Naive thymus-derived CD8-positive, alpha-beta T cell (primary cell): ENCODE measurements around the gene PHF10. TPM values are rescaled to one million over a fixed set of nuclear protein-coding genes. Genes with fewer than 3 reads are reported as not detected.

Experiments
- ATAC-seq, 2 donors: fragments of 150-1000 bp; cut with Tn5 transposase in 1 of 2; sonication (Bioruptor Pico), chemical (Tn5 transposase) in 1 of 2; 1 replicate in 1 of 2; 2 replicates in 1 of 2; pipeline ENCODE4 v1.10.0; 2021; ENCODE audit warnings: mild to moderate bottlenecking in 2 of 2, moderate library complexity in 2 of 2
- POLR2A ChIA-PET: fragments of 350-600 bp; sonication (Branson Sonifier 250); formaldehyde crosslinking; loops from one replicate; lab custom pipeline; 2021; ENCODE audit warnings: antibody characterized with exemption; lab: Charles Lee
- DNase-seq, 10 donors: peaks; one replicate each; pipeline versions ENCODE4 v3.0.0 to v3.0.0-alpha.2; 2020 to 2022
- H3K27ac Mint-ChIP-seq, 10 donors: one replicate each; pipeline ENCODE4 v1.8.0; 2020 to 2022; ENCODE audit warnings: mild to moderate bottlenecking in 10 of 10, mixed read lengths in 10 of 10, moderate library complexity in 4 of 10, inconsistent platforms in 1 of 10
- H3K27me3 Mint-ChIP-seq, 5 donors: one replicate each; pipeline ENCODE4 v1.8.0; 2021 to 2022; ENCODE audit warnings: mixed read lengths in 5 of 5
- H3K36me3 Mint-ChIP-seq, 3 donors: one replicate each; pipeline ENCODE4 v1.8.0; 2020 to 2022; ENCODE audit warnings: mixed read lengths in 3 of 3, mild to moderate bottlenecking in 2 of 3, inconsistent platforms in 1 of 3
- H3K4me1 Mint-ChIP-seq, 4 donors: one replicate each; pipeline ENCODE4 v1.8.0; 2021 to 2022; ENCODE audit warnings: mixed read lengths in 4 of 4
- H3K4me3 Mint-ChIP-seq, 10 donors: one replicate each; pipeline ENCODE4 v1.8.0; 2020 to 2022; ENCODE audit warnings: mild to moderate bottlenecking in 10 of 10, mixed read lengths in 10 of 10, moderate library complexity in 6 of 10, inconsistent platforms in 1 of 10
- H3K9me3 Mint-ChIP-seq, 9 donors: one replicate each; pipeline ENCODE4 v1.8.0; 2020 to 2022; ENCODE audit warnings: mixed read lengths in 9 of 9, mild to moderate bottlenecking in 3 of 9, inconsistent platforms in 1 of 9, moderate library complexity in 1 of 9
- polyA plus RNA-seq, 3 donors: library from polyadenylated mRNA; unstranded; fragments of 300-500 nt; fragmentation: Illumina TruSeq; gene quantifications; one replicate each; pipeline ENCODE4 v1.2.3, GENCODE V29; 2021
- total RNA-seq, 8 experiments: library from RNA in 2 of 8; stranded (reverse) in 2 of 8; gene quantifications; one replicate each; pipeline ENCODE4 v1.2.3 and lab custom pipeline; 2021 to 2026

Gene PHF10
- total and polyA plus RNA-seq, 5 experiments from 2014 or later, result 13.1 to 126 (median 23.2) TPM

- H3K4me3 Mint-ChIP-seq, result no peak overlapping the region
- no peaks in the 10 kb centered on the region for H3K27me3 Mint-ChIP-seq
- no peak overlapping the region for H3K27ac Mint-ChIP-seq
- no peak for DNase-seq
- peaks cover 0 to 72% (median 20%) of the 10 kb centered on the region in 3 donors for H3K36me3 Mint-ChIP-seq
- POLR2A ChIA-PET, result no interaction called here
- no peak for ATAC-seq
- no peaks in the 10 kb centered on the region for H3K9me3 Mint-ChIP-seq
- H3K4me1 Mint-ChIP-seq, result peaks cover 0 to 14% (median 4%) of the 10 kb centered on the region in 4 donors
These were observed 56.0 kb downstream of the PHF10 start for GRCh38 chr6:169668203-169668847.

- peaks cover 0 to 14% (median 4%) of the 10 kb centered on the region in 4 donors for H3K4me1 Mint-ChIP-seq
- H3K4me3 Mint-ChIP-seq, result no peak overlapping the region
- H3K27ac Mint-ChIP-seq, result no peak overlapping the region
- no peak for ATAC-seq
- no peaks in the 10 kb centered on the region for H3K27me3 Mint-ChIP-seq
- no peaks in the 10 kb centered on the region for H3K9me3 Mint-ChIP-seq
- peaks cover 0 to 76% (median 23%) of the 10 kb centered on the region in 3 donors for H3K36me3 Mint-ChIP-seq
- POLR2A ChIA-PET, result no interaction called here
- no peak for DNase-seq
These were observed 56.6 kb downstream of the PHF10 start for GRCh38 chr6:169667716-169668115.

- no peak for DNase-seq
- POLR2A ChIA-PET, result no interaction called here
- no peak for ATAC-seq
- Mint-ChIP-seq H3K36me3 (peaks cover 0 to 74% (median 18%) of the 10 kb centered on the region in 3 donors), H3K4me1 (peaks cover 0 to 14% (median 4%) of the 10 kb centered on the region in 4 donors), H3K27me3 (no peaks in the 10 kb centered on the region), H3K27ac (no peak overlapping the region), H3K4me3 (no peak overlapping the region), H3K9me3 (no peaks in the 10 kb centered on the region)
These were observed 57.9 kb downstream of the PHF10 start for GRCh38 chr6:169666441-169666840.

GRCh38 chr6:169665289-169665688 is 59.0 kb downstream of the PHF10 start:
- no peak for ATAC-seq
- no peak for DNase-seq
- Mint-ChIP-seq H3K36me3 (peaks cover 0 to 64% (median 15%) of the 10 kb centered on the region in 3 donors), H3K4me1 (peaks cover 0 to 10% (median 4%) of the 10 kb centered on the region in 4 donors), H3K4me3 (no peak overlapping the region), H3K27ac (no peak overlapping the region), H3K9me3 (no peaks in the 10 kb centered on the region), H3K27me3 (no peaks in the 10 kb centered on the region)
- POLR2A ChIA-PET, result no interaction called here

DNA sequence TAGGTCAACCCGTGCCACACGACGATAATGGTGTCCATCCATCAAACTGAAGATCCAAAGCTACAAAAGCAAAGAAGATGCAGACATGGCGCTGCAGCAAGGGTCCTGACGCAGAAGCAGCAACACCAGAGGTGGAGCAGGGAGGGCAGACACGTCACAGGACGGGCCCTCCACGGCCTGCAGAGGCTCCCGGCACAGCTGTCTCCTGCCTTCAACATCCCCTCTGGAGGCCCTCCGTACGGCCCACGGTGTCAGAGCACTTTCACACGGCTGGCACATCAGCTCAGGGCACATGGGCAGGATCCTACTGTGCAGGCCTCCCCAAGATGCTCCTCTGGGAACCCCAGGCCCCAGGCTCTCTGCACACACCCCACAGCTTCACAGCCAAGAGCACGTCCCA is 60.1 kb downstream of the PHF10 start:
- DNase-seq, result no peak
- Mint-ChIP-seq H3K4me1 (peaks cover 0 to 2% (median under 1%) of the 10 kb centered on the region in 4 donors), H3K27ac (no peak overlapping the region), H3K36me3 (peaks cover 0 to 62% (median 16%) of the 10 kb centered on the region in 3 donors), H3K4me3 (no peak overlapping the region), H3K9me3 (no peaks in the 10 kb centered on the region), H3K27me3 (no peaks in the 10 kb centered on the region)
- POLR2A ChIA-PET, result interaction anchor here (0.5 kb wide), 1 partner anchor 451 kb away, joined by 3 read pairs; no protein-coding TSS in a partner anchor
- no peak for ATAC-seq

DNA sequence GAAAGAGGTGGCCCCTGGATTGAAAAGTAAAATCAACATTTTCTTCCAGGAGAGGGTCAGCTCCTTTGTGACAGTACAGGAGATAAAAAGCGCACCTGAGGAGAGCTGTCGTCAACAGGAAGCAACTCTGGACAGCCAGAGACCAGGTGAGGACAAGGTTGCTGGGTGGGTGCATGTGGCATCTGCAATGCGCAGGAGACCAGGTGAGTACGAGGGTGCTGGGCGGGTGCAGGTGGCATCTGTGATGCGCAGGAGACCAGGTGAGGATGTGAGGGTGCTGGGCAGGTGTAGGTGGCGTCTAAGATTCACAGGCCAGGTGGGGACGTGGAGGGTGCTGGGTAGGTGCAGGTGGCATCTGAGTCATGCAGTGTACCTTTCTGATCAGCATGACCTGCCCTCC is 60.8 kb downstream of the PHF10 start:
- ATAC-seq (no peak), DNase-seq (no peak)
- H3K36me3 Mint-ChIP-seq, result peaks cover 0 to 62% (median 17%) of the 10 kb centered on the region in 3 donors
- H3K4me1 Mint-ChIP-seq, result peaks cover 0 to 2% (median 0%) of the 10 kb centered on the region in 4 donors
- H3K27ac Mint-ChIP-seq, result no peak overlapping the region
- no peak overlapping the region for H3K4me3 Mint-ChIP-seq
- POLR2A ChIA-PET, result no interaction called here
- no peaks in the 10 kb centered on the region for H3K27me3 Mint-ChIP-seq
- H3K9me3 Mint-ChIP-seq, result no peaks in the 10 kb centered on the region

GRCh38 chr6:169661391-169661756 is 62.9 kb downstream of the PHF10 start:
- POLR2A ChIA-PET, result no interaction called here
- Mint-ChIP-seq H3K27ac (no peak overlapping the region), H3K36me3 (peaks cover 0 to 56% (median 13%) of the 10 kb centered on the region in 3 donors)

DNA sequence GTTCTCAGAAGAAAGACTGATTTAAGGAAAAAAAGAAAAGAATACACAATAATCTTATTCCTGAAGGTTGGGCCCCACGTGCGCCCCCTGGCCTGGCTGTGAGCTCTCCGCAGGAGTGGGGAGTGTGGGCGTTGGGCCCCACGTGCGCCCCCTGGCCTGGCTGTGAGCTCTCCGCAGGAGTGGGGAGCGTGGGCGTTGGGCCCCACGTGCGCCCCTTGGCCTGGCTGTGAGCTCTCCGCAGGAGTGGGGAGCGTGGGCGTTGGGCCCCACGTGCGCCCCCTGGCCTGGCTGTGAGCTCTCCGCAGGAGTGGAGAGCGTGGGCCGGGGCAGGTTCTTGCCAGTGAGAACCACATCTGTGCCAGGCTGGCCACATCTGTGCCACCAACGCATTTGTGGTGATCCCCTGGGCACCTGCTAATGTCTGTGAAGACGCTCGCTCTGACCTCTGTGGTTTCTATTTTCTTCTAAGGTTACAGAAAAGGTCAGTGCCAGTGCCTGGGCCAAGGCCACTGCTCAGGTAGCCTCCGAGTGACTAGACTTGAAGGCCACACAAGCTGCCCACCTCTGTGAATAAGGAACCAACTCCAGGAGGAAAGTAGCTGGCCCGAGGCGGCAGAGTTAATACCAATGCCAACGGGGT is 63.4 kb downstream of the PHF10 start:
- ATAC-seq, result no peak
- H3K9me3 Mint-ChIP-seq, result no peaks in the 10 kb centered on the region
- H3K27ac Mint-ChIP-seq, result no peak overlapping the region

More at GRCh38 chr6:169661391-169661756, 62.9 kb downstream of the PHF10 start:
- ATAC-seq (no peak), DNase-seq (no peak)
- Mint-ChIP-seq H3K4me3 (no peak overlapping the region), H3K4me1 (peaks cover 0 to 2% (median 0%) of the 10 kb centered on the region in 4 donors), H3K27me3 (no peaks in the 10 kb centered on the region), H3K9me3 (no peaks in the 10 kb centered on the region)

GRCh38 chr6:169659820-169660610 is 64.3 kb downstream of the PHF10 start:
- POLR2A ChIA-PET, result no interaction called here
- Mint-ChIP-seq H3K27ac (no peak overlapping the region), H3K4me1 (peaks cover 1 to 5% (median 4%) of the 10 kb centered on the region in 4 donors), H3K27me3 (no peaks in the 10 kb centered on the region), H3K9me3 (no peaks in the 10 kb centered on the region), H3K4me3 (no peak overlapping the region), H3K36me3 (peaks cover 0 to 50% (median 13%) of the 10 kb centered on the region in 3 donors)
- ATAC-seq (no peak), DNase-seq (no peak)

More for the DNA sequence above, 63.4 kb downstream of the PHF10 start:
- Mint-ChIP-seq H3K4me1 (peaks cover 0 to 2% (median 0%) of the 10 kb centered on the region in 4 donors), H3K27me3 (no peaks in the 10 kb centered on the region), H3K4me3 (no peak overlapping the region), H3K36me3 (peaks cover 0 to 58% (median 13%) of the 10 kb centered on the region in 3 donors)
- POLR2A ChIA-PET, result no interaction called here
- no peak for DNase-seq

DNA sequence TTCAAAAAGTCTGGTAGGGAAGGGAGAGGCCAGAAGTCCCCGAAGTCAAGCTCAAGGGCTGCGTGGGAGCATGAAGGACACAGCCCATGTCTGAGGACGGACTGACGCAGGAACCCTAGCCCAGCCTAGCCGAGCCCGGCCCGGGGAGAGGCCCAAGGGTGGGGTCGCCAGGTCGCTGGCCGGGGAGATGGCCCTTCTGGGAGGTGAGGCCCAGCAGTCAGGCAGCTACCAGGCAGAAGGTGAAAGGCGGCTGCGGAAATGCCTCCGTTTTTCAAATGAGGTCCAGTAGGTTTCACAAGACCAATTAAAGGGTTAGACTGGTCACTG is 67.1 kb downstream of the PHF10 start:
- no peaks in the 10 kb centered on the region for H3K27me3 Mint-ChIP-seq
- peak overlapping the region in 2 of 10 donors; percentile 20 to 45 for H3K4me3 Mint-ChIP-seq
- POLR2A ChIA-PET, result no interaction called here
- H3K36me3 Mint-ChIP-seq, result peaks cover 0 to 31% (median 4%) of the 10 kb centered on the region in 3 donors
- H3K9me3 Mint-ChIP-seq, result no peaks in the 10 kb centered on the region
- no peak overlapping the region for H3K27ac Mint-ChIP-seq
- DNase-seq (no peak), ATAC-seq (no peak)
- peaks cover 8 to 15% (median 12%) of the 10 kb centered on the region in 4 donors for H3K4me1 Mint-ChIP-seq

- H3K36me3 Mint-ChIP-seq, result peaks cover 0 to 27% (median 6%) of the 10 kb centered on the region in 3 donors
- H3K27me3 Mint-ChIP-seq, result no peaks in the 10 kb centered on the region
- no peak overlapping the region for H3K27ac Mint-ChIP-seq
- ATAC-seq (no peak), DNase-seq (no peak)
- POLR2A ChIA-PET, result no interaction called here
- peaks cover 9 to 15% (median 12%) of the 10 kb centered on the region in 4 donors for H3K4me1 Mint-ChIP-seq
- H3K9me3 Mint-ChIP-seq, result no peaks in the 10 kb centered on the region
- H3K4me3 Mint-ChIP-seq, result peak overlapping the region in 3 of 10 donors; percentile 15 to 45 (median 20)
These were observed 67.6 kb downstream of the PHF10 start for GRCh38 chr6:169656546-169657283.
